ENCODE results near the gene GPR87. TPM values are rescaled to one million over a fixed set of nuclear protein-coding genes. Genes with fewer than 3 reads are reported as not detected.

The GPR87 gene
- under 1 TPM in 3 of 4 donors, not detected in 1; 0.11 to 0.40 (median 0.18) TPM for polyA plus RNA-seq (ENCODE audit: insufficient read length in 4 of 4)

GRCh38 chr3:151316267-151316991 is at the start of gene GPR87:
TSS of gene GPR87 (minus strand) at chr3:151316820. CDS start at chr3:151300100, 16,720 bp downstream.
- no peak for DNase-seq (ENCODE audit: low read depth in 4 of 4, low spot score in 3 of 4)

- no peak for DNase-seq (ENCODE audit: low read depth in 4 of 4, low spot score in 3 of 4)
Observed at GRCh38 chr3:151362751-151363174, 46.1 kb upstream of the GPR87 start.

- no peak for DNase-seq (ENCODE audit: low read depth in 4 of 4, low spot score in 3 of 4)
Observed at GRCh38 chr3:151357463-151357850, 40.8 kb upstream of the GPR87 start.

GRCh38 chr3:151356794-151357462 is 40.3 kb upstream of the GPR87 start:
- DNase-seq (ENCODE audit: low read depth in 4 of 4, low spot score in 3 of 4): no peak

GRCh38 chr3:151351648-151352047 is 35.0 kb upstream of the GPR87 start:
- DNase-seq (ENCODE audit: low read depth in 4 of 4, low spot score in 3 of 4): no peak

- no peak for DNase-seq (ENCODE audit: low read depth in 4 of 4, low spot score in 3 of 4)
Observed at GRCh38 chr3:151351219-151351618, 34.6 kb upstream of the GPR87 start.

GRCh38 chr3:151350656-151351055 is 34.0 kb upstream of the GPR87 start:
- DNase-seq (ENCODE audit: low read depth in 4 of 4, low spot score in 3 of 4): no peak

- DNase-seq (ENCODE audit: low read depth in 4 of 4, low spot score in 3 of 4): no peak
Observed at GRCh38 chr3:151347432-151347831, 30.8 kb upstream of the GPR87 start.

- DNase-seq (ENCODE audit: low read depth in 4 of 4, low spot score in 3 of 4): no peak
Observed at GRCh38 chr3:151346292-151346691, 29.7 kb upstream of the GPR87 start.

- DNase-seq (ENCODE audit: low read depth in 4 of 4, low spot score in 3 of 4): no peak
Observed at GRCh38 chr3:151345859-151346258, 29.2 kb upstream of the GPR87 start.

GRCh38 chr3:151331696-151332095 is 15.1 kb upstream of the GPR87 start:
- no peak for DNase-seq (ENCODE audit: low read depth in 4 of 4, low spot score in 3 of 4)

- DNase-seq (ENCODE audit: low read depth in 4 of 4, low spot score in 3 of 4): no peak
Observed at GRCh38 chr3:151330899-151331298, 14.3 kb upstream of the GPR87 start.

GRCh38 chr3:151330379-151330778 is 13.8 kb upstream of the GPR87 start:
- no peak for DNase-seq (ENCODE audit: low read depth in 4 of 4, low spot score in 3 of 4)

GRCh38 chr3:151329363-151329762 is 12.7 kb upstream of the GPR87 start, which contains the start of gene P2RY13:
TSS of gene P2RY13 (minus strand) at chr3:151329549. CDS start at chr3:151329528, 21 bp downstream.
- no peak for DNase-seq (ENCODE audit: low read depth in 4 of 4, low spot score in 3 of 4)

GRCh38 chr3:151328298-151328995 is 11.8 kb upstream of the GPR87 start:
- DNase-seq (ENCODE audit: low read depth in 4 of 4, low spot score in 3 of 4): no peak

GRCh38 chr3:151327571-151328198 is 11.1 kb upstream of the GPR87 start:
- DNase-seq (ENCODE audit: low read depth in 4 of 4, low spot score in 3 of 4): no peak

GRCh38 chr3:151322511-151322910 is 5.9 kb upstream of the GPR87 start:
- DNase-seq (ENCODE audit: low read depth in 4 of 4, low spot score in 3 of 4): no peak

- DNase-seq (ENCODE audit: low read depth in 4 of 4, low spot score in 3 of 4): no peak
Observed at GRCh38 chr3:151321526-151321925, 4.9 kb upstream of the GPR87 start.

GRCh38 chr3:151320131-151320530 is 3.5 kb upstream of the GPR87 start:
- no peak for DNase-seq (ENCODE audit: low read depth in 4 of 4, low spot score in 3 of 4)

GRCh38 chr3:151319628-151320027 is 3.0 kb upstream of the GPR87 start:
- DNase-seq (ENCODE audit: low read depth in 4 of 4, low spot score in 3 of 4): no peak

GRCh38 chr3:151318991-151319390 is 2.4 kb upstream of the GPR87 start:
- no peak for DNase-seq (ENCODE audit: low read depth in 4 of 4, low spot score in 3 of 4)

Data from right renal pelvis (tissue), 4 donors.